Neural cell (in vitro differentiated cells): ENCODE results near the gene CYP46A1. TPM values are rescaled to one million over a fixed set of nuclear protein-coding genes. Genes with fewer than 3 reads are reported as not detected.

ENCODE experiments used
- H2AFZ ChIP-seq: fragments of 200-600, 300-800 bp; sonication (generic), shearing (Covaris generic); 2 replicates; pipeline ENCODE4 v1.6.0; 2014; ENCODE audit warnings: low read depth, mild to moderate bottlenecking, antibody characterized with exemption, low read length, moderate library complexity
- H3F3A ChIP-seq: fragments of 200-600 bp; shearing (Covaris generic); 2 replicates; pipeline ENCODE4 v1.6.1; 2016; ENCODE audit warnings: mild to moderate bottlenecking, moderate library complexity, mixed read lengths, antibody characterized with exemption, low read length; ENCODE audit not compliant: insufficient read depth, poor library complexity, severe bottlenecking
- H3K27ac ChIP-seq: fragments of 200-600, 300-800 bp; sonication (generic), shearing (Covaris generic); 2 replicates; pipeline ENCODE4 v1.5.1; 2014; ENCODE audit warnings: mild to moderate bottlenecking, low read length, moderate library complexity
- H3K27me3 ChIP-seq: fragments of 300-800, 200-600 bp; sonication (generic), shearing (Covaris generic); 2 replicates; pipeline ENCODE4 v1.6.0; 2014; ENCODE audit warnings: mild to moderate bottlenecking, low read depth, low read length, moderate library complexity; ENCODE audit not compliant: insufficient read depth
- H3K36me3 ChIP-seq: fragments of 300-800, 200-600 bp; sonication (generic), shearing (Covaris generic); 2 replicates; pipeline ENCODE4 v1.5.1; 2014; ENCODE audit warnings: mild to moderate bottlenecking, antibody characterized with exemption, low read length, moderate library complexity; ENCODE audit not compliant: insufficient read depth
- H3K4me2 ChIP-seq: fragments of 300-800, 200-600 bp; sonication (generic), shearing (Covaris generic); 2 replicates; pipeline ENCODE4 v1.6.0; 2014; ENCODE audit warnings: mild to moderate bottlenecking, low read length
- H3K4me3 ChIP-seq: fragments of 300-800, 200-600 bp; sonication (generic), shearing (Covaris generic); 2 replicates; pipeline ENCODE4 v1.5.1; 2014; ENCODE audit warnings: mild to moderate bottlenecking, low read length, moderate library complexity
- H3K79me2 ChIP-seq: fragments of 200-600 bp; shearing (Covaris generic); replicated peaks from 2 replicates; pipeline ENCODE4 v1.6.0; 2014; ENCODE audit warnings: mild to moderate bottlenecking, low read length, moderate library complexity; ENCODE audit not compliant: insufficient read depth
- H3K9ac ChIP-seq: fragments of 300-800, 200-600 bp; sonication (generic), shearing (Covaris generic); 2 replicates; pipeline ENCODE4 v1.6.1; 2016; ENCODE audit warnings: mild to moderate bottlenecking, low read length, mixed read lengths
- H3K9me2 ChIP-seq: fragments of 200-600 bp; shearing (Covaris generic); 2 replicates; pipeline ENCODE4 v1.6.1; 2016; ENCODE audit warnings: mild to moderate bottlenecking, low read length, mixed read lengths; ENCODE audit not compliant: insufficient read depth
- H3K9me3 ChIP-seq: fragments of 200-600, 300-800 bp; sonication (generic), shearing (Covaris generic); 2 replicates; pipeline ENCODE4 v1.6.1; 2016; ENCODE audit warnings: mild to moderate bottlenecking, mixed run types, low read length, moderate library complexity, mixed read lengths
- H4K20me1 ChIP-seq: fragments of 200-600 bp; shearing (Covaris generic); 2 replicates; pipeline ENCODE4 v1.6.1; 2016; ENCODE audit warnings: mild to moderate bottlenecking, mixed run types; ENCODE audit not compliant: insufficient read depth
- EP300 ChIP-seq: fragments of 450-650 bp; conservative IDR thresholded peaks from 2 replicates; pipeline ENCODE4 v1.6.1; 2014; ENCODE audit warnings: antibody characterized with exemption, mild to moderate bottlenecking, moderate library complexity; ENCODE audit not compliant: poor library complexity, severe bottlenecking
- EZH2 ChIP-seq: fragments of 200-600, 300-800 bp; shearing (Covaris generic), sonication (generic); IDR thresholded peaks from 2 replicates; pipeline ENCODE4 v1.6.1; 2014; ENCODE audit warnings: antibody characterized with exemption, low read length, borderline replicate concordance, mild to moderate bottlenecking; ENCODE audit not compliant: insufficient read depth, poor library complexity, severe bottlenecking
- MXI1 ChIP-seq: fragments of 450-650 bp; conservative IDR thresholded peaks from 2 replicates; pipeline ENCODE4 v1.6.1; 2014; ENCODE audit warnings: antibody characterized with exemption, mild to moderate bottlenecking; ENCODE audit not compliant: poor library complexity, severe bottlenecking
- POLR2AphosphoS5 ChIP-seq: IDR thresholded peaks from 2 replicates; pipeline ENCODE4 v1.6.1; 2012
- RAD21 ChIP-seq: fragments of 450-650 bp; conservative IDR thresholded peaks from 2 replicates; pipeline ENCODE4 v1.6.1; 2014; ENCODE audit warnings: antibody characterized with exemption, mild to moderate bottlenecking, moderate library complexity
- SMC3 ChIP-seq: fragments of 450-650 bp; conservative IDR thresholded peaks from 2 replicates; pipeline ENCODE4 v1.6.1; 2014; ENCODE audit warnings: antibody characterized with exemption, mild to moderate bottlenecking, moderate library complexity; ENCODE audit not compliant: poor library complexity
- TAF1 ChIP-seq: IDR thresholded peaks from 2 replicates; pipeline ENCODE4 v1.6.1; 2012; ENCODE audit warnings: low read depth
- polyA plus RNA-seq: library from polyadenylated mRNA; depleted of rRNA; stranded (reverse); fragments of >200 nt; gene quantifications from 2 replicates; pipeline ENCODE4 v1.2.3, GENCODE V29; 2014
- TF ChIP-seq, protein P1 (sequence below): IDR thresholded peaks from 2 replicates; pipeline ENCODE4 v1.6.1; 2012; ENCODE audit warnings: borderline replicate concordance
- TF ChIP-seq, protein P2 (sequence below): fragments of 450-650 bp; IDR thresholded peaks from 2 replicates; pipeline ENCODE4 v1.5.1; 2014; ENCODE audit warnings: antibody characterized with exemption, mild to moderate bottlenecking, moderate library complexity; ENCODE audit not compliant: poor library complexity, severe bottlenecking

CYP46A1 gene
- polyA plus RNA-seq, 1 donor from 2014 or later, result 5.4 TPM

DNA sequence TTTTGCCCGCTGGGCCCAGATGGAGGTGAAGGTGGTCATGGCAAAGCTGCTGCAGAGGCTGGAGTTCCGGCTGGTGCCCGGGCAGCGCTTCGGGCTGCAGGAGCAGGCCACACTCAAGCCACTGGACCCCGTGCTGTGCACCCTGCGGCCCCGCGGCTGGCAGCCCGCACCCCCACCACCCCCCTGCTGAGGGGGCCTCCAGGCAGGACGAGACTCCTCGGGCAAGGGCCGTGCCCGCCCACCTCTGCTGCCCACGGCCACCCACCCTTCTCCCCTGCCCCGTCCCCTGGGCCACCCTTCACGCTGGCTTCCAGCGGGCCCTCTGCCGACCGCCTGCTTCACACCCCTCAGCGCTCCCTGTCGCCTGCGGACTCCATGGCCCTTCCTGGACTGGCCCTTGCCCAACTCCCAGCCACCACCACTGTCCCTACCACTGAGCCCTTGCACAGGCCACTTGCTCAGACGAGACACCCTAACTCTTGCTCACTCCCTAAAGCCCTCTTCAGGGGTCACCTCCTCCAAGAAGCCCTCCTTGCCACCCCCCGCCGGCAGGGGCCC, 42.5 kb downstream of the CYP46A1 start:
- H3K36me3 ChIP-seq, result no peaks in the 10 kb centered on the region
- TF ChIP-seq RAD21 (no peak), EP300 (no peak), POLR2AphosphoS5 (no peak), EZH2 (no peak), SMC3 (no peak), MXI1 (no peak), TAF1 (no peak)
- TF ChIP-seq, protein P1, sequence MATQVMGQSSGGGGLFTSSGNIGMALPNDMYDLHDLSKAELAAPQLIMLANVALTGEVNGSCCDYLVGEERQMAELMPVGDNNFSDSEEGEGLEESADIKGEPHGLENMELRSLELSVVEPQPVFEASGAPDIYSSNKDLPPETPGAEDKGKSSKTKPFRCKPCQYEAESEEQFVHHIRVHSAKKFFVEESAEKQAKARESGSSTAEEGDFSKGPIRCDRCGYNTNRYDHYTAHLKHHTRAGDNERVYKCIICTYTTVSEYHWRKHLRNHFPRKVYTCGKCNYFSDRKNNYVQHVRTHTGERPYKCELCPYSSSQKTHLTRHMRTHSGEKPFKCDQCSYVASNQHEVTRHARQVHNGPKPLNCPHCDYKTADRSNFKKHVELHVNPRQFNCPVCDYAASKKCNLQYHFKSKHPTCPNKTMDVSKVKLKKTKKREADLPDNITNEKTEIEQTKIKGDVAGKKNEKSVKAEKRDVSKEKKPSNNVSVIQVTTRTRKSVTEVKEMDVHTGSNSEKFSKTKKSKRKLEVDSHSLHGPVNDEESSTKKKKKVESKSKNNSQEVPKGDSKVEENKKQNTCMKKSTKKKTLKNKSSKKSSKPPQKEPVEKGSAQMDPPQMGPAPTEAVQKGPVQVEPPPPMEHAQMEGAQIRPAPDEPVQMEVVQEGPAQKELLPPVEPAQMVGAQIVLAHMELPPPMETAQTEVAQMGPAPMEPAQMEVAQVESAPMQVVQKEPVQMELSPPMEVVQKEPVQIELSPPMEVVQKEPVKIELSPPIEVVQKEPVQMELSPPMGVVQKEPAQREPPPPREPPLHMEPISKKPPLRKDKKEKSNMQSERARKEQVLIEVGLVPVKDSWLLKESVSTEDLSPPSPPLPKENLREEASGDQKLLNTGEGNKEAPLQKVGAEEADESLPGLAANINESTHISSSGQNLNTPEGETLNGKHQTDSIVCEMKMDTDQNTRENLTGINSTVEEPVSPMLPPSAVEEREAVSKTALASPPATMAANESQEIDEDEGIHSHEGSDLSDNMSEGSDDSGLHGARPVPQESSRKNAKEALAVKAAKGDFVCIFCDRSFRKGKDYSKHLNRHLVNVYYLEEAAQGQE, result no peak
- TF ChIP-seq, protein P2, sequence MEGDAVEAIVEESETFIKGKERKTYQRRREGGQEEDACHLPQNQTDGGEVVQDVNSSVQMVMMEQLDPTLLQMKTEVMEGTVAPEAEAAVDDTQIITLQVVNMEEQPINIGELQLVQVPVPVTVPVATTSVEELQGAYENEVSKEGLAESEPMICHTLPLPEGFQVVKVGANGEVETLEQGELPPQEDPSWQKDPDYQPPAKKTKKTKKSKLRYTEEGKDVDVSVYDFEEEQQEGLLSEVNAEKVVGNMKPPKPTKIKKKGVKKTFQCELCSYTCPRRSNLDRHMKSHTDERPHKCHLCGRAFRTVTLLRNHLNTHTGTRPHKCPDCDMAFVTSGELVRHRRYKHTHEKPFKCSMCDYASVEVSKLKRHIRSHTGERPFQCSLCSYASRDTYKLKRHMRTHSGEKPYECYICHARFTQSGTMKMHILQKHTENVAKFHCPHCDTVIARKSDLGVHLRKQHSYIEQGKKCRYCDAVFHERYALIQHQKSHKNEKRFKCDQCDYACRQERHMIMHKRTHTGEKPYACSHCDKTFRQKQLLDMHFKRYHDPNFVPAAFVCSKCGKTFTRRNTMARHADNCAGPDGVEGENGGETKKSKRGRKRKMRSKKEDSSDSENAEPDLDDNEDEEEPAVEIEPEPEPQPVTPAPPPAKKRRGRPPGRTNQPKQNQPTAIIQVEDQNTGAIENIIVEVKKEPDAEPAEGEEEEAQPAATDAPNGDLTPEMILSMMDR, result no peak
- H3K27me3 ChIP-seq, result no peaks in the 10 kb centered on the region
- H3K79me2 ChIP-seq, result no peaks in the 10 kb centered on the region
- no peak overlapping the region for H3K9ac ChIP-seq
- H3K27ac ChIP-seq, result no peak overlapping the region
- H3F3A ChIP-seq, result no peaks in the 10 kb centered on the region
- H4K20me1 ChIP-seq, result no peaks in the 10 kb centered on the region
- no peaks in the 10 kb centered on the region for H3K9me3 ChIP-seq
- H2AFZ ChIP-seq, result no peak overlapping the region
- H3K9me2 ChIP-seq, result no peaks in the 10 kb centered on the region
- H3K4me2 ChIP-seq, result no peak overlapping the region
- H3K4me3 ChIP-seq, result no peak overlapping the region

DNA sequence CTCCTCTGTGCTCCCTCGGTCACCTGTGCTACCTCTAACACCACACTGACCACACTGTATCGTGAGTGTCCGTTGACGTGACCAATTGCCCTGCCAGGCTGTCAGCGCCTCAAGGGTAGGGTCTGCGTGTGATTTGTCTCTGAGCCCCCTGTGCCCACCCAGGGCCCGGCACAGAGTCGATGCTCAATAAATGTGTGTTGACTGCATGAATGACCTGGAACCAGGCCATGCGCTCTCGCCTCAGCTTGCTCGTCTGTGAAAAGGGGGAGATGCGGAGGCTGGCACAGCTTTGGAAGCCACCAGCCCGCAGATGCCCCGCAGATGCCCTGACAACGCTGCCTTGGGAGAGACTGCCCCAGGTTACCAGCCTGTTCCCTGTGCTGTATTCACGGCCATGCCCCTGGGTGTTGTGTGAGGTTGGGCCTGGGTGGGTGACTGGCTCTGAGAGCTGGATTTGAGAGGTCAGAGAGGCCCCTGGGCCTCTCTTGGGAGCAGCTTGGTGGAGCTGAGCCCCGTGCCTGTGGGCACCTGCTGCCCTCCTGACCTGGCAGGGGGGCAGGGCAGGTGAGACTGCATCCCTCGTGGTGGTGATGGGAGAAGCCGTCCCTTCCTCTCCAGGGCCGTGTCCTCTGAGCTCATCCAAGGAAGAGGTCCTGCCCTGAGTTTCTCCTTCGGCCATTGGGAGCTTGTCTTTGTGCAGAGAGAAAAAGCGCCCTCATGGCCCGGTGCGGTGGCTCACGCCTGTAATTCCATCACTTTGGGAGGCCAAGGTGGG, 43.2 kb downstream of the CYP46A1 start:
- TF ChIP-seq EZH2 (no peak), SMC3 (no peak), POLR2AphosphoS5 (no peak), MXI1 (no peak), TAF1 (no peak), EP300 (no peak), RAD21 (no peak)
- TF ChIP-seq, protein P2, result no peak
- TF ChIP-seq, protein P1, result no peak
- Histone ChIP-seq H3K4me2 (no peak overlapping the region), H3K9me2 (no peaks in the 10 kb centered on the region), H4K20me1 (no peaks in the 10 kb centered on the region), H3K27ac (no peak overlapping the region), H3K9me3 (no peaks in the 10 kb centered on the region), H3K36me3 (no peaks in the 10 kb centered on the region), H3K27me3 (no peaks in the 10 kb centered on the region), H3K79me2 (no peaks in the 10 kb centered on the region), H3K9ac (no peak overlapping the region), H2AFZ (no peak overlapping the region), H3K4me3 (no peak overlapping the region), H3F3A (no peaks in the 10 kb centered on the region)
